K562 (cell line): ENCODE data around the gene SLC17A2. TPM values are rescaled to one million over a fixed set of nuclear protein-coding genes. Genes with fewer than 3 reads are reported as not detected.

ENCODE experiments used
- ATAC-seq: fragments of 200-7000 bp; cut with Tn5 transposase; 3 replicates; pipeline ENCODE4 v1.9.1; 2020; ENCODE audit warnings: moderate library complexity
- BruUV-seq: library from RNA; stranded (reverse); fragments of 400-500 nt; replicated peaks from 2 replicates; lab custom pipeline; 2021; lab: Mats Ljungman, UMichigan
- CTCF ChIA-PET: fragments of 300-600 bp; formaldehyde crosslinking; extraction: SDS; loops from one replicate; lab custom pipeline; 2021; ENCODE audit warnings: low intra/inter-chr PET ratio; lab: Yijun Ruan, JAX
- POLR2A ChIA-PET: fragments of 300-600, 350-650 bp; sonication (Branson Sonifier 250); formaldehyde crosslinking; extraction: SDS; loops from one replicate; lab custom pipeline; 2021; ENCODE audit warnings: antibody characterized with exemption, inconsistent platforms; lab: Yijun Ruan, JAX
- DNase-seq, 4 experiments: peaks; one replicate each; pipeline versions ENCODE4 v3.0.0 to v3.0.0-alpha.2; 2011 to 2018; ENCODE audit warnings: low spot score in 3 of 4, mixed read lengths in 3 of 4; ENCODE audit errors: extremely low read depth in 1 of 4
- FAIRE-seq: peaks from 2 replicates; lab custom pipeline; 2011; peaks lifted over from hg19 to GRCh38; lab: Jason Lieb, UNC
- H2AFZ ChIP-seq: 2 replicates; pipeline ENCODE4 v1.6.0; 2011; ENCODE audit warnings: low read depth, low read length, control low read depth, inconsistent platforms
- H3K27ac ChIP-seq: fragments of 200-600 bp; 3 replicates; pipeline ENCODE4 v1.8.0; 2011; ENCODE audit warnings: low read depth, mild to moderate bottlenecking, control low read depth, inconsistent platforms, low read length, moderate library complexity, mixed read lengths; ENCODE audit errors: extremely low read depth
- H3K27me3 ChIP-seq, 2 experiments: fragments of 300-600 bp in 1 of 2; 2 replicates in 1 of 2; 3 replicates in 1 of 2; pipeline versions ENCODE4 v1.6.0 to v1.8.0; 2011; ENCODE audit warnings: inconsistent platforms in 2 of 2, low read length in 2 of 2, mild to moderate bottlenecking in 1 of 2, mixed read lengths in 1 of 2, moderate library complexity in 1 of 2; ENCODE audit not compliant: control insufficient read depth in 2 of 2, insufficient read depth in 2 of 2
- H3K36me3 ChIP-seq: fragments of 300-600 bp; 3 replicates; pipeline ENCODE4 v1.8.0; 2011; ENCODE audit warnings: mild to moderate bottlenecking, low read length, inconsistent platforms; ENCODE audit not compliant: control insufficient read depth, insufficient read depth
- H3K4me1 ChIP-seq, 2 experiments: fragments of 200-600 bp in 1 of 2; replicated peaks in 1 of 2; 2 replicates in 1 of 2; 3 replicates in 1 of 2; pipeline versions ENCODE4 v1.5.1 to v1.8.0; 2011; ENCODE audit warnings: inconsistent platforms in 2 of 2, low read length in 2 of 2, mild to moderate bottlenecking in 1 of 2, mixed read lengths in 1 of 2, moderate library complexity in 1 of 2; ENCODE audit not compliant: control insufficient read depth in 2 of 2, insufficient read depth in 2 of 2
- H3K4me2 ChIP-seq: 2 replicates; pipeline ENCODE4 v1.6.1; 2011; ENCODE audit warnings: low read length, control low read depth, inconsistent platforms, mixed read lengths; ENCODE audit not compliant: insufficient read depth
- H3K4me3 ChIP-seq: fragments of 200-600 bp; sonication (generic), shearing (Covaris generic); 2 replicates; pipeline ENCODE4 v1.5.1; 2016; ENCODE audit warnings: control low read depth, inconsistent platforms
- H3K79me2 ChIP-seq: fragments of 200-600 bp; 3 replicates; pipeline ENCODE4 v1.8.0; 2011; ENCODE audit warnings: low read length, inconsistent platforms; ENCODE audit not compliant: control insufficient read depth, insufficient read depth
- H3K9ac ChIP-seq, 2 experiments: 2 replicates each; pipeline versions ENCODE4 v1.6.0 to v1.6.1; 2011; ENCODE audit warnings: low read depth in 2 of 2, low read length in 2 of 2, control low read depth in 1 of 2, inconsistent platforms in 1 of 2, mild to moderate bottlenecking in 1 of 2, mixed read lengths in 1 of 2; ENCODE audit not compliant: insufficient read depth in 1 of 2
- H3K9me1 ChIP-seq: one replicate; pipeline ENCODE4 v1.6.0; 2011; ENCODE audit warnings: inconsistent platforms, mild to moderate bottlenecking, low read length, moderate library complexity; ENCODE audit not compliant: control insufficient read depth, insufficient read depth
- H3K9me3 ChIP-seq: replicated peaks from 2 replicates; pipeline ENCODE4 v1.5.1; 2011; ENCODE audit warnings: low read depth, low read length, inconsistent platforms; ENCODE audit not compliant: control insufficient read depth, insufficient read depth
- H4K20me1 ChIP-seq: replicated peaks from 2 replicates; pipeline ENCODE4 v1.6.1; 2011; ENCODE audit warnings: low read length, inconsistent platforms, mixed read lengths; ENCODE audit not compliant: control insufficient read depth, insufficient read depth
- CEBPG ChIP-seq, 3 experiments: fragments of 200-800 bp in 1 of 3; sonication (Bioruptor generic) in 1 of 3; sonication (generic) in 1 of 3; formaldehyde crosslinking in 1 of 3; IDR thresholded peaks in 2 of 3; conservative IDR thresholded peaks in 1 of 3; 2 replicates each; pipeline versions ENCODE4 v1.6.1 to v1.8.0; 2016 to 2022; ENCODE audit warnings: missing compliant biosample characterization in 2 of 3, missing genetic modification characterization in 2 of 3, mild to moderate bottlenecking in 1 of 3, missing genetic modification reagents in 1 of 3
- ETV1 ChIP-seq: fragments of 450-650 bp; conservative IDR thresholded peaks from 2 replicates; pipeline ENCODE4 v1.6.1; 2016; ENCODE audit warnings: missing genetic modification characterization, control low read depth, low read depth, missing compliant biosample characterization
- FOS ChIP-seq: IDR thresholded peaks from 3 replicates; pipeline ENCODE4 v1.6.1; 2011; ENCODE audit not compliant: insufficient read length; ENCODE audit errors: extremely low read depth
- FOXA3 ChIP-seq, 2 experiments: fragments of 450-650 bp in 1 of 2; sonication (generic) in 1 of 2; formaldehyde crosslinking; IDR thresholded peaks in 1 of 2; conservative IDR thresholded peaks in 1 of 2; 2 replicates each; pipeline versions ENCODE4 v1.4.0 to v1.8.0; 2020 to 2022; ENCODE audit warnings: mild to moderate bottlenecking in 2 of 2, missing genetic modification reagents in 1 of 2
- MAFF ChIP-seq: IDR thresholded peaks from 2 replicates; pipeline ENCODE4 v1.6.1; 2012; ENCODE audit warnings: low read length, improper control_type of control experiment
- POLR2B ChIP-seq: fragments of 450-650 bp; IDR thresholded peaks from 2 replicates; pipeline ENCODE4 v1.6.1; 2018; ENCODE audit warnings: low read depth; ENCODE audit not compliant: partially characterized antibody
- POLR2H ChIP-seq: IDR thresholded peaks from 2 replicates; pipeline ENCODE4 v1.6.1; 2016; ENCODE audit warnings: missing genetic modification characterization, low read depth, mild to moderate bottlenecking, control low read depth, missing compliant biosample characterization, moderate library complexity
- SMAD4 ChIP-seq: fragments of 250-450 bp; sonication (Bioruptor Pico); conservative IDR thresholded peaks from 2 replicates; pipeline ENCODE4 v1.8.0; 2021; ENCODE audit warnings: inconsistent platforms, mild to moderate bottlenecking, moderate library complexity
- ZFPM2 ChIP-seq: fragments of 250-450 bp; sonication (Bioruptor Pico); IDR thresholded peaks from 2 replicates; pipeline ENCODE4 v1.5.1; 2022; ENCODE audit warnings: mild to moderate bottlenecking
- ZNF311 ChIP-seq: fragments of 250-450 bp; sonication (Bioruptor Pico); IDR thresholded peaks from 2 replicates; pipeline ENCODE4 v1.4.0; 2020; ENCODE audit warnings: mild to moderate bottlenecking, moderate library complexity
- WGBS: fragments of 100-300 bp; shearing (Covaris generic); methylation state at CpG from one replicate; pipeline ENCODE4 v1.1.6; 2016; ENCODE audit warnings: low coverage, mixed read lengths; ENCODE audit not compliant: insufficient coverage; ENCODE audit errors: missing lambda C conversion rate; 5-methylcytosine and 5-hydroxymethylcytosine counted together
- in situ Hi-C: fragments of 300-500 bp; cut with MboI; formaldehyde crosslinking; loops from 4 replicates; pipeline ENCODE4 v1.15.0; 2018; ENCODE audit warnings: inconsistent platforms, mixed read lengths
- intact Hi-C: fragments of 100-400 bp; cut with micrococcal nuclease; formaldehyde crosslinking; loops from 2 replicates; pipeline ENCODE4 v1.14.2; 2022
- polyA plus RNA-seq, 8 experiments: library from polyadenylated mRNA; depleted of rRNA in 4 of 8; stranded (reverse) in 5 of 8; unstranded in 3 of 8; fragments of >200 nt; fragmentation: Nextera tagmentation in 2 of 8; fragmentation: Illumina TruSeq in 1 of 8; extraction: Ambion mirVana in 2 of 8; extraction: Trizol in 1 of 8; gene quantifications; 2 replicates each; pipeline versions ENCODE4 v1.2.1 to v1.2.3, GENCODE V29; 2011 to 2014; ENCODE audit warnings: inconsistent platforms in 1 of 8, missing spikeins in 1 of 8
- total RNA-seq, 7 experiments: library from RNA; depleted of rRNA in 6 of 7; stranded (reverse); fragments of >200 nt in 6 of 7; fragmentation: Illumina TruSeq in 2 of 7; extraction: Trizol in 2 of 7; gene quantifications; 2 replicates each; pipeline versions ENCODE4 v1.2.1 to v1.2.3, GENCODE V29; 2011 to 2021; ENCODE audit warnings: low replicate concordance in 1 of 7
- TF ChIP-seq, protein P1 (sequence below): fragments of 150-350 bp; conservative IDR thresholded peaks from 2 replicates; pipeline ENCODE4 v1.6.1; 2014; ENCODE audit warnings: low read length
- TF ChIP-seq, protein P2 (sequence below): fragments of 250-450 bp; sonication (Bioruptor Pico); IDR thresholded peaks from 2 replicates; pipeline ENCODE4 v1.5.0; 2021

SLC17A2 gene
- total and polyA plus RNA-seq, 9 of the 15 experiments (the other 6 are each of a cell fraction or from before 2014, with no cell fraction given), result not detected

DNA sequence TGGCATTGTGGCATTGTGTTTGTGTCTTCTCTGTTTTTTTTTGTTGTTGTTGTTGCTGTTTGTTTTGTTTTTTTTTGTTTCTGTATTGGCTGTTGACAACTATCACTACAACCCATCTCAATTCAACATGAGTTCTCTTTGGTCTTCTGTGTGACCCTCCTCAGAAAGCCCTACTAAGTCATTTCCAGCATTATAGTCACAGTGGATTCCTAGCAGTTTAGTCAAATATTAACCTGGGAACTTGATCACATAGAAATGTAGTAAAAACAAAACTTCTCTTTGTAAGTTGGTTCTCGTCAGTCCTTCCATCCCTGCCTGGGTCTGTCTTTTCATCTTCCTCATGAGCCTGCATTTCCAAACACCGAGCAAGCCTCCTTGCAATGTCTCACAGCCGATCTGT lies 16.8 kb downstream of the SLC17A2 start (continued):
- TF ChIP-seq, protein P1, sequence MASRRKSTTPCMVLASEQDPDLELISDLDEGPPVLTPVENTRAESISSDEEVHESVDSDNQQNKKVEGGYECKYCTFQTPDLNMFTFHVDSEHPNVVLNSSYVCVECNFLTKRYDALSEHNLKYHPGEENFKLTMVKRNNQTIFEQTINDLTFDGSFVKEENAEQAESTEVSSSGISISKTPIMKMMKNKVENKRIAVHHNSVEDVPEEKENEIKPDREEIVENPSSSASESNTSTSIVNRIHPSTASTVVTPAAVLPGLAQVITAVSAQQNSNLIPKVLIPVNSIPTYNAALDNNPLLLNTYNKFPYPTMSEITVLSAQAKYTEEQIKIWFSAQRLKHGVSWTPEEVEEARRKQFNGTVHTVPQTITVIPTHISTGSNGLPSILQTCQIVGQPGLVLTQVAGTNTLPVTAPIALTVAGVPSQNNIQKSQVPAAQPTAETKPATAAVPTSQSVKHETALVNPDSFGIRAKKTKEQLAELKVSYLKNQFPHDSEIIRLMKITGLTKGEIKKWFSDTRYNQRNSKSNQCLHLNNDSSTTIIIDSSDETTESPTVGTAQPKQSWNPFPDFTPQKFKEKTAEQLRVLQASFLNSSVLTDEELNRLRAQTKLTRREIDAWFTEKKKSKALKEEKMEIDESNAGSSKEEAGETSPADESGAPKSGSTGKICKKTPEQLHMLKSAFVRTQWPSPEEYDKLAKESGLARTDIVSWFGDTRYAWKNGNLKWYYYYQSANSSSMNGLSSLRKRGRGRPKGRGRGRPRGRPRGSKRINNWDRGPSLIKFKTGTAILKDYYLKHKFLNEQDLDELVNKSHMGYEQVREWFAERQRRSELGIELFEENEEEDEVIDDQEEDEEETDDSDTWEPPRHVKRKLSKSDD, result no peak
- no peak for TF ChIP-seq POLR2B
- no peak for TF ChIP-seq CEBPG (CRISPR knock-in tag; IDR thresholded peaks at IDR 0.05)
- no peak for TF ChIP-seq CEBPG (tag; conservative IDR thresholded peaks at IDR 0.05 in 1 of 2, IDR thresholded peaks at IDR 0.05 in 1 of 2)

DNA sequence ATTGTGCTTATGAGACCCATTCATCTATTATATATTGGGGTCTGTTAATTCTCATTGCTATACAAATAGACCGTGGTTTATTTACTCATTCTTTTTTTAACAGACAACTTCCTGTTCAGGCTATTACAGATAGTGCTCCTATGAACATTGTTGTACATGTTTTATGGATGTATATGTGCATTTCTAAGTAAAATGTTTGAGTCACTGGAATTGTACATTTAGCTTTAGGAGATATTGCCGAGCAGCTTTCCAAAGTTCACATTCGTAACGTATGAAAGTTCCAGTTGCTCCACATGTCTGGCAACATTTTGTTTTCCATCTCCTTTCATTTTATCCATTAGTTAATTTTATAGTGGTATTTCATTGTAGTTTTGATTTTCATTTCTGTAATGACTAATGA lies 19.1 kb downstream of the SLC17A2 start:
- POLR2A ChIA-PET, result interaction anchor here (0.7 to 2.3 kb wide), 5 partner anchors 9 to 246 kb away, joined by 3 to 8 read pairs (median 6); partner anchors contain the start of gene SLC17A3

More for the DNA sequence above, 19.1 kb downstream of the SLC17A2 start:
- no peak for FAIRE-seq
- Histone ChIP-seq H3K36me3 (no peaks in the 10 kb centered on the region), H3K4me3 (no peak overlapping the region), H3K4me1 (peaks cover 0 to 9% of the 10 kb centered on the region in 2 experiments; a peak in 2 of 5 replicates), H2AFZ (no peak overlapping the region), H3K27ac (no peak overlapping the region), H3K9me3 (no peaks in the 10 kb centered on the region), H3K27me3 (no peaks in the 10 kb centered on the region), H4K20me1 (no peaks in the 10 kb centered on the region), H3K79me2 (no peaks in the 10 kb centered on the region), H3K4me2 (no peak overlapping the region), H3K9ac (no peak overlapping the region), H3K9me1 (no peaks in the 10 kb centered on the region)
- in situ Hi-C loops (no loop called here), intact Hi-C loops (no loop called here)
- TF ChIP-seq MAFF, result no peak
- TF ChIP-seq SMAD4 (CRISPR knock-in tag), result peak; percentile 73
- TF ChIP-seq, protein P2, sequence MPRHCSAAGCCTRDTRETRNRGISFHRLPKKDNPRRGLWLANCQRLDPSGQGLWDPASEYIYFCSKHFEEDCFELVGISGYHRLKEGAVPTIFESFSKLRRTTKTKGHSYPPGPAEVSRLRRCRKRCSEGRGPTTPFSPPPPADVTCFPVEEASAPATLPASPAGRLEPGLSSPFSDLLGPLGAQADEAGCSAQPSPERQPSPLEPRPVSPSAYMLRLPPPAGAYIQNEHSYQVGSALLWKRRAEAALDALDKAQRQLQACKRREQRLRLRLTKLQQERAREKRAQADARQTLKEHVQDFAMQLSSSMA (CRISPR knock-in tag), result no peak
- TF ChIP-seq FOS, result no peak
- 0 out of 2 replicates have a peak, but pooled peaks have one; percentile 34 for TF ChIP-seq ETV1 (tag)
- TF ChIP-seq FOXA3 (CRISPR knock-in tag; conservative IDR thresholded peaks at IDR 0.05 in 1 of 2, IDR thresholded peaks at IDR 0.05 in 1 of 2), result peak in 1 of 2 experiments; percentile 38; a peak in 1 of 4 replicates
- peak; percentile 38 for TF ChIP-seq POLR2H (tag)
- TF ChIP-seq ZNF311, result 0 out of 2 replicates have a peak, but pooled peaks have one; percentile 8
- TF ChIP-seq ZFPM2 (CRISPR knock-in tag), result 0 out of 2 replicates have a peak, but pooled peaks have one; percentile 32
- CTCF ChIA-PET, result no interaction called here
- DNase-seq, result no peak
- peak; percentile 45 for ATAC-seq
- no TSS peak for BruUV-seq
- WGBS, result 9% methylated on average over 4 of the region's 4 CpGs
